H1 (cell line): ENCODE results near the gene CBARP. TPM values are rescaled to one million over a fixed set of nuclear protein-coding genes. Genes with fewer than 3 reads are reported as not detected.
A peak's percentile ranks its signal among the peaks of the same experiment; 100 is the strongest.

Experiments
- CREB1 ChIP-seq: IDR thresholded peaks from 2 replicates; pipeline ENCODE4 v1.6.1; 2012; ENCODE audit warnings: inconsistent platforms
- MAX ChIP-seq: IDR thresholded peaks from 2 replicates; pipeline ENCODE4 v1.6.1; 2012; ENCODE audit warnings: inconsistent platforms
- SP1 ChIP-seq: IDR thresholded peaks from 2 replicates; pipeline ENCODE4 v1.6.1; 2011; ENCODE audit warnings: low read depth, low read length
- TEAD4 ChIP-seq: IDR thresholded peaks from 2 replicates; pipeline ENCODE4 v1.6.1; 2012; ENCODE audit warnings: low read depth, low read length, inconsistent platforms, mixed read lengths
- polyA plus RNA-seq, 7 experiments: library from polyadenylated mRNA; depleted of rRNA in 3 of 7; stranded (reverse) in 5 of 7; unstranded in 2 of 7; fragments of >200 nt in 5 of 7; fragments of 200-250 nt in 2 of 7; gene quantifications; 1 replicate in 5 of 7; 2 replicates in 1 of 7; 4 replicates in 1 of 7; pipeline versions ENCODE4 v1.2.1 to v1.2.3, GENCODE V29; 2011 to 2013; ENCODE audit warnings: missing spikeins in 2 of 7, mixed read lengths in 2 of 7
- total RNA-seq: library from RNA; stranded (reverse); fragmentation: NEBNext Ultra II Directional; extraction: Animal tissue kit (Norgen Biotek cat#: 25700); gene quantifications from 2 replicates; pipeline ENCODE4 v1.2.1, GENCODE V29; 2021

CBARP gene
- total and polyA plus RNA-seq, 2 of the 8 experiments (the other 6 are each of a cell fraction or from before 2014, with no cell fraction given), result 4.9 to 14.7 TPM

DNA sequence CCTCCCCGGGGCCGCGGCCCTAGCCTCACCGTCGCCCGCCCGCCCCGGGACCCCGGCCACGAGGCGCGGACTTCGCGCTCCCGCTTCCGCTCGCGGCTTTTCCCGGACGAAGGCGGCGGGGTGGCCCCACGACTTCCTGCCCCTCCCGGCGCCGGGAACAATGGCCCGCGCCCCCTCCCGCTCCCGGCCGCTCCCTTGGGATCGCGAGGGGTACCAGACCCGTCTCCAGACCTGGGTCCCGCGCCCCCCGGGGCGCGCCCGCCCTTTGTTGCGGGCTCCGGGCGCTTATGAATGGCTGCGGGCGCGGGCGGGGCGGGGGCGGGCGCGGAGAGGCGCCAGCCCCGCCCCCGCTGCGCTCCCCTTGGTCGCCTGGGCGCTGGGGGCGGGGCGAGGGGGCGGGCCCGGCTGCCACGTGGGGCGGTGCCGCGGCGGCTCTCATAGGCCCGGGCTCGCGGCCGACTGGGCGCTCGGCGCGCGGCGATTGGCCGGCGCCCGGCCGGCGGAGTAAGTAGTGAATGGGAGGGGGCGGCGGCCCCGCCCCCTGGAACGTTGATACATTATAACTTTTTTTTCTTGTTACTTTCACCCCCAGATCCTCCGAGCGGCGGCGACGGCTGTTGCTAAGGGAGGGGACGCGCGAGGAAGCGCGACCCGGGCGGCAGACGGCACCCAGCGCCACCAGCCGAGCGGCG, 11.6 kb upstream of the CBARP start (continued):
- TF ChIP-seq SP1 (peak; percentile 56; the same call in 1 of the 2 replicates), CREB1 (no peak), TEAD4 (peak; percentile 19; the same call in 1 of the 2 replicates), MAX (peak; percentile 82)
